Right lobe of liver (tissue), 6 donors: Measurements from ENCODE around the gene MICALL1. TPM values are rescaled to one million over a fixed set of nuclear protein-coding genes. Genes with fewer than 3 reads are reported as not detected.

Source experiments
- ATAC-seq, 4 donors: fragments of 200-7000 bp; cut with Tn5 transposase; one replicate each; pipeline ENCODE4 v1.9.1; 2020; ENCODE audit warnings: mild to moderate bottlenecking in 4 of 4, moderate library complexity in 4 of 4
- DNase-seq, 3 donors: peaks; one replicate each; pipeline ENCODE4 v3.0.0-alpha.2; 2020
- H3K27ac ChIP-seq, 3 donors: fragments of 200-600 bp; one replicate each; pipeline ENCODE4 v1.8.0; 2022
- H3K27me3 ChIP-seq, 2 donors: fragments of 200-600 bp; one replicate each; pipeline ENCODE4 v1.8.0; 2022
- H3K36me3 ChIP-seq, 4 donors: fragments of 200-600 bp; sonication (generic) in 1 of 4; one replicate each; pipeline versions ENCODE4 v1.5.1 to v1.8.0; 2017 to 2022; ENCODE audit warnings: control low read depth in 1 of 4
- H3K4me1 ChIP-seq, 4 donors: fragments of 200-600 bp; sonication (generic) in 1 of 4; one replicate each; pipeline versions ENCODE4 v1.5.1 to v1.8.0; 2017 to 2022; ENCODE audit warnings: control low read depth in 1 of 4
- H3K4me3 ChIP-seq, 3 donors: fragments of 200-600 bp; one replicate each; pipeline ENCODE4 v1.8.0; 2022
- H3K9me3 ChIP-seq, 4 donors: fragments of 200-600 bp; sonication (generic) in 1 of 4; one replicate each; pipeline versions ENCODE4 v1.5.1 to v1.8.0; 2017 to 2022; ENCODE audit warnings: control low read depth in 1 of 4
- CTCF ChIP-seq, 4 donors: fragments of 200-600 bp in 3 of 4; fragments of 450-650 bp in 1 of 4; IDR thresholded peaks; one replicate each; pipeline versions ENCODE4 v1.5.1 to v1.8.0; 2016 to 2022; ENCODE audit warnings: antibody characterized with exemption in 4 of 4, mild to moderate bottlenecking in 2 of 4
- POLR2A ChIP-seq: fragments of 450-650 bp; IDR thresholded peaks from one replicate; pipeline ENCODE4 v1.6.1; 2017; ENCODE audit warnings: antibody characterized with exemption, mild to moderate bottlenecking
- WGBS: methylation state at CpG from one replicate; pipeline ENCODE4 v1.1.6; 2018; ENCODE audit warnings: low coverage, low lambda C conversion rate; ENCODE audit not compliant: insufficient coverage; ENCODE audit errors: missing lambda C conversion rate; 5-methylcytosine and 5-hydroxymethylcytosine counted together
- intact Hi-C, 2 donors: fragments of 100-400 bp; cut with DNase I; formaldehyde crosslinking; loops; one replicate each; pipeline versions ENCODE4 v1.11.2 to v1.14.1; 2022
- total RNA-seq, 6 experiments: library from RNA; depleted of rRNA in 2 of 6; stranded (reverse); fragments of >200 nt in 2 of 6; fragmentation: NEBNext Ultra II Directional in 3 of 6; extraction: Animal tissue kit (Norgen Biotek cat#: 25700) in 3 of 6; gene quantifications; one replicate each; pipeline versions ENCODE4 v1.1.0 to v1.2.4, GENCODE V29; 2016 to 2023
- donor health status: DM: no; HTN: yes; CAD: no.
- donor health status: DM: no; HTN: no; CAD: no.
- donor health status: DM: no; HTN: no; CAD: no.
- donor health status: DM: no; HTN: yes; CAD: no.
- donor health status: DM: no; HTN: yes; CAD: no.

Gene MICALL1
- total RNA-seq, 6 experiments from 2014 or later, result 6.5 to 19.0 (median 10.3) TPM

- Histone ChIP-seq H3K4me3 (no peak overlapping the region), H3K27me3 (no peaks in the 10 kb centered on the region), H3K4me1 (peaks cover 0 to 40% (median 19%) of the 10 kb centered on the region in 4 donors), H3K36me3 (peaks cover 4 to 78% (median 31%) of the 10 kb centered on the region in 4 donors), H3K9me3 (no peaks in the 10 kb centered on the region), H3K27ac (no peak overlapping the region)
- DNase-seq (no peak), ATAC-seq (no peak)
- WGBS, result 78% methylated on average over 6 of the region's 6 CpGs
- no peak for TF ChIP-seq POLR2A
- no peak for TF ChIP-seq CTCF (IDR thresholded peaks at IDR 0.05)
- intact Hi-C loops, result no loop called here
Observed at GRCh38 chr22:37865510-37865909, 40.6 kb upstream of the MICALL1 start.

- Histone ChIP-seq H3K4me3 (no peak overlapping the region), H3K36me3 (peaks cover 9 to 88% (median 48%) of the 10 kb centered on the region in 4 donors), H3K9me3 (no peaks in the 10 kb centered on the region), H3K27ac (no peak overlapping the region), H3K4me1 (no peaks in the 10 kb centered on the region), H3K27me3 (no peaks in the 10 kb centered on the region)
- TF ChIP-seq POLR2A (no peak), CTCF (IDR thresholded peaks at IDR 0.05) (no peak)
- WGBS, result 85% methylated on average over 6 of the region's 7 CpGs
- no peak for DNase-seq
- intact Hi-C loops, result no loop called here
- ATAC-seq, result no peak
Observed at GRCh38 chr22:37870273-37870672, 35.8 kb upstream of the MICALL1 start.

GRCh38 chr22:37880668-37881440 lies 25.2 kb upstream of the MICALL1 start:
- no peaks in the 10 kb centered on the region for H3K9me3 ChIP-seq
- 79% methylated on average over 6 of the region's 6 CpGs for WGBS
- no peak overlapping the region for H3K27ac ChIP-seq
- intact Hi-C loops, result no loop called here
- H3K27me3 ChIP-seq, result no peaks in the 10 kb centered on the region
- DNase-seq (no peak), ATAC-seq (no peak)
- TF ChIP-seq POLR2A, result no peak
- no peak for TF ChIP-seq CTCF (IDR thresholded peaks at IDR 0.05)
- H3K36me3 ChIP-seq, result peaks cover 0 to 70% (median 38%) of the 10 kb centered on the region in 4 donors
- H3K4me3 ChIP-seq, result no peak overlapping the region
- no peaks in the 10 kb centered on the region for H3K4me1 ChIP-seq

GRCh38 chr22:37884420-37884819 lies 21.7 kb upstream of the MICALL1 start:
- intact Hi-C loops, result no loop called here
- DNase-seq (no peak), ATAC-seq (no peak)
- 92% methylated on average over 6 of the region's 6 CpGs for WGBS
- Histone ChIP-seq H3K9me3 (no peaks in the 10 kb centered on the region), H3K4me1 (no peaks in the 10 kb centered on the region), H3K36me3 (peaks cover 3 to 68% (median 26%) of the 10 kb centered on the region in 4 donors), H3K27me3 (no peaks in the 10 kb centered on the region), H3K27ac (no peak overlapping the region), H3K4me3 (no peak overlapping the region)
- TF ChIP-seq CTCF (IDR thresholded peaks at IDR 0.05) (no peak), POLR2A (no peak)
